GM12875 (cell line): ENCODE results near the gene GPN3.

Experiments used
- H3K4me3 ChIP-seq: one replicate; pipeline ENCODE4 v1.5.1; 2011; ENCODE audit warnings: low read depth, low read length, control low read depth
- CTCF ChIP-seq: IDR thresholded peaks from 2 replicates; pipeline ENCODE4 v1.5.1; 2011; ENCODE audit warnings: low read depth, mild to moderate bottlenecking, control low read depth, inconsistent platforms, low read length, moderate library complexity, borderline replicate concordance; ENCODE audit not compliant: insufficient read depth

GPN3 gene

DNA sequence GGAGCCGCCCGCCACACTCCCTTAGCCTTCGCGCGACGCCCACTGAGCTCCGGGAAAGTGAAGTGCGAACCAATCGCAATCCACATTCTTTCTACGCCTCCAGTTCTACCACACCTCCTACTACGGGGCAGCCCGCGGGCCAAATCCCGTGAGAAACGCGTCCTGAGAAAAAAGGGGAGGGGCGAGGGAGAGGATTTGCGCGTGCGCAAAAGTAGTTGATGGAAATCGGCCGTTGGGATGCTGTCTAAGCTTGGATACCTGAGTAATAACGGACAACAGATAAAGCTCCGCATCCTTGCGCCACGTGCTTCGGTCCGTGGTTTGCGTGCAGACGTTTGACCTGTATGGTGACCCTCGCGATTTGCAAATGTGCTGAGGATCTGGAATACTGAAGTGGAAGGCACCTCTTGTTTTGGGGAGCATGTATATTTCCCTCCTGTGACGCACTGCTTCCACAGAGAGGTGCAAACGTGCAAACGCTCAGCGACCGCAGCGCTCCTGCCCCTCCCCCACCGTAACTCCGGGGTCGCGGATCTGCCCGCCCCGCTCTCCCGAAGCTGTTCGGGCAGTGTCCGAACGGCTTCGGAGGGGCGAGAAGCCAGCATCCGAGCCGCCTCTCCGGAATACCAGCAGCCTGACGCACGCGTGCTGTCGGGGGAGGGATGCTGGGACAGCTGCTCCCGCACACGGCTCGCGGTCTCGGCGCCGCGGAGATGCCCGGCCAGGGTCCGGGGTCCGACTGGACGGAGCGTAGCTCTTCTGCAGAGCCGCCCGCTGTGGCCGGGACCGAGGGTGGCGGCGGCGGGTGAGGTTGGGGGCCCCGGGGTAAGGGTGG, at the start of gene GPN3, which contains the start of gene FAM216A:
Gene GPN3, minus strand, starts transcription at position 44 of the 835 bp plus-strand sequence. CDS start 54 bp downstream, outside the sequence.
Gene FAM216A, plus strand, starts transcription at position 632 of the 835 bp plus-strand sequence. Its CDS starts 31 bp downstream, at position 663.
- TF ChIP-seq CTCF = no peak
- H3K4me3 ChIP-seq = peak within 1 kb of the TSS; percentile 82

DNA sequence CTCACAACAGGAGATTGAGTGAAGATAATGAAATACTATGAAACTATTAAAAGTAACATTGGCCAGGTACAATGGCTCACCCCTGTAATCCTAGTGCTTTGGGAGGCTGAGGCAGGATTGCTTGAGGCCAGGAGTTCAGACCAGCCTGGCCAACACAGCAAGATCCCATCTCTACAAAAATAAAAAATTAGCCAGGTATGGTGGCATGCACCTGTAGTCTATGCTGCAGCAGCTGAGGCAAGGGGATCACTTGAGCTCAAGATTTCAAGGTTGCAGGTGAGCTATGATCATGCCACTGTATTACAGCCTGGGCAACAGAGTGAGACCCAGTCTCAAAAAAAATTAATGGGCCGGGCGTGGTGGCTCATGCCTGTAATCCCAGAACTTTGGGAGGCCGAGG, 48.9 kb upstream of the GPN3 start:
- no peak for TF ChIP-seq CTCF
- no peak overlapping the region for H3K4me3 ChIP-seq

DNA sequence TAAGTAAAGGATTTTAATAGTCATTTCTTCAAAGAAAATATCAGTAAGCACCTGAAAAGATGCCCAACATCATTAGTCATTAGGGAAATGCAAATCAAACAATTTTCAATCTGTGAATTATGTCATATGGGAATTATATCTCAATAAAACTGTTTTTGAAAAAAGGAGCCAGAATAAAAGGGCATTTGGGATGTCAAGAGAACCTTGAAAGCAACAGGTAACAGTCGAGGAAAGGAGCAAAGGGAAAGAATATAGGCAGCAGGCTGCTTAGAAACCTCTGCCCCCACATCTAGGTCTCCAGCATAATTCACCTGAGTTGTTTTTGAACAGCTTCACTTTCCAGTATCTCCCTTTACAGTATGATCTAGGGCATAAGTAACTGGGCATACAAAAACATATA, 46.3 kb upstream of the GPN3 start:
- TF ChIP-seq CTCF = no peak
- no peak overlapping the region for H3K4me3 ChIP-seq

DNA sequence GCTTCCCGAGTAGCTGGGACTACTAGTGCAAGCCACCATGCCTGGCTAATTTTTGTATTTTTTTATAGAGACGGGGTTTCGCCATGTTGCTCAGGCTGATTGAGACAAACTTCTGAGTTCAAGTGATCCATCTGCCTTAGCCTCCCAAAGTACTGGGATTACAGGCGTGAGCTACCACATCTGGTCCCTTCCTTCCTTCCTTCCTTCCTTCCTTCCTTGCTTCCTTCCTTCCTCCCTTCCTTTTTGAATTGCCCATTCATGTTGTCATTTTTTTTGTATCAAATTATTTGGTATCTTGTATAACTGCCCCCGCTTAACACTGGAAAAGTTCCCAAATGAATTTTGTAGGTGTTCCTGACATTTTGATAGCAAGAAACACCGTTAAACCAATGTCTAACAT, 45.8 kb upstream of the GPN3 start:
- no peak for TF ChIP-seq CTCF
- no peak overlapping the region for H3K4me3 ChIP-seq

GRCh38 chr12:110508071-110508586, 40.1 kb upstream of the GPN3 start:
- H3K4me3 ChIP-seq = no peak overlapping the region
- no peak for TF ChIP-seq CTCF

DNA sequence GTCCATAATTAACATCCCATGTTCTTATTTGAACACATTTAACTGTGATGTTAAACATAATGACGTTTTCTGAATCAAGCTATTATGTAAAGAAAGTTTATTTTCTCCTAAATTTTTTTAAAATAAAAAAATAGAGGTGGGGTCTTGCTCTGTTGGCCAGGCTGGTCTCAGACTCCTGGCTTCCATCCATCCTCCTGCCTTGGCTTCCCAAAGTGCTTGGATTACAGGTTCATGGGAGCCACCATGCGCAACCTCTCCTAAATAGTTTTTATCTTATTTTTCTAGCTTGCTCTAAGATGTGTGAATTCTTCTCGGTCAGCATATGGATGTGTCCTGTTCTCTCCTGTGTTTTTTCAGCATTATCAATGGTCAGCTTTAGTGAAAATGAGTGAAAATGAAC, 37.3 kb upstream of the GPN3 start:
- no peak overlapping the region for H3K4me3 ChIP-seq
- no peak for TF ChIP-seq CTCF

DNA sequence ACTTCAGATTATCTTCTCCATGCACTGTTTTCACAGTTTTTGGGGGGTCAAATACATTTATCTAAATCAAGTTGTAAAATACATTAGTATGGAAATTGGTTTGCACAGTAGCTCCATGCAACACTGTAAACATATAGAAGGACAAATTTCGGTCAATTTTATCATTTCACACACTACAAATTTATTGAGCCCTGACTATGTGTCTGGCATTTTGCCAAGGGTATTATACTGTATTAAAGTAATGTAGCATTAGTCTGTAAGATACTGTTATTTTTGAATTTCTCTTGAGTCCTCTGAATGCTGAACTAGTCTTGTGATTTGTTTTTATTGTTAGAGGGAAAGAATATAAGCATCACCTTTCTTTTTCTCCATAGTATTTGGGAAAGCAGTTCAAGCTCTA, 35.4 kb upstream of the GPN3 start:
- H3K4me3 ChIP-seq = no peak overlapping the region
- TF ChIP-seq CTCF = no peak
